ENCODE data around the gene YJU2. TPM values are rescaled to one million over a fixed set of nuclear protein-coding genes. Genes with fewer than 3 reads are reported as not detected.

The YJU2 gene
- total RNA-seq, result 13.2 and 16.2 TPM in 2 replicates

DNA sequence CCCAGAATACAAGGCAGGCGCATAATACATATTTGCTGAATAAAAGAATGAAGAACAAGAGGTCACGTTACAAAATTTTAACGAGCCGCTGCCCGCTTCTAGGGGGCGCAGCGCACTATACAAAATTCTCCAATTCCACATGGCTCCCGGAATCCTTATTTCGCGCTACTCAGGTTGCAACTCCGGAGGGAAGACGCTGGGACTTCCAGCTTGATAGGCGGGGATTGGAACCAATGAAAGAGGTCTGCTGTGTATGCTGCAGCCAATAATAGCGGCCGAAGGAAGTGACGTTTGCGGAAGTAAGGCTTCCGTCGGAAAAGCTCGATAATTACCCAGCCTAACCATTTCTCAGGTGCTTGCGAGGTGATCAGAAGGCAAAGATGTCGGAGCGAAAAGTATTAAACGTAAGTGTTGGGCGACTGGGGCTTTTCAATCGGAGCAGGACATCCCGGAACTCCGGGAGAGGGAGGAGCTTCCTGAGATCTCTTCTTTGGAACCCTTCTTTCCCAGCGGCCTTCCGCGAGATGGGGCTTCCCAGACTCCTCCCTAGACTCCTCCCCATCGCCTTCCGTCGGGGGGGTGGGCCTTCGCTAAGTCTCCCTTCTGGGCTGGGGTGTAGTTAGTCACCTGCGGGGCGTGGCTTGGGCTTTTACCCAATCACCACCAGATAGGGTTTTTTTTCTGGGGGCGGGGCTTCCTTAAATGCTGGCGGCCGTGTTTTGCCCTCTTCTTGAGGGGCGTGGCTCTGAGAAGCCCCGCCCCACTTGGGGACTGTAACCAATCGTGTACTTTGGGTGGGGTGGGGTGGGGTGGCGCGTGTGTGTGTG, at the start of gene YJU2:
Gene YJU2, plus strand, starts transcription at position 314 of the 827 bp plus-strand sequence. Its CDS starts 67 bp downstream, at position 381.

DNA sequence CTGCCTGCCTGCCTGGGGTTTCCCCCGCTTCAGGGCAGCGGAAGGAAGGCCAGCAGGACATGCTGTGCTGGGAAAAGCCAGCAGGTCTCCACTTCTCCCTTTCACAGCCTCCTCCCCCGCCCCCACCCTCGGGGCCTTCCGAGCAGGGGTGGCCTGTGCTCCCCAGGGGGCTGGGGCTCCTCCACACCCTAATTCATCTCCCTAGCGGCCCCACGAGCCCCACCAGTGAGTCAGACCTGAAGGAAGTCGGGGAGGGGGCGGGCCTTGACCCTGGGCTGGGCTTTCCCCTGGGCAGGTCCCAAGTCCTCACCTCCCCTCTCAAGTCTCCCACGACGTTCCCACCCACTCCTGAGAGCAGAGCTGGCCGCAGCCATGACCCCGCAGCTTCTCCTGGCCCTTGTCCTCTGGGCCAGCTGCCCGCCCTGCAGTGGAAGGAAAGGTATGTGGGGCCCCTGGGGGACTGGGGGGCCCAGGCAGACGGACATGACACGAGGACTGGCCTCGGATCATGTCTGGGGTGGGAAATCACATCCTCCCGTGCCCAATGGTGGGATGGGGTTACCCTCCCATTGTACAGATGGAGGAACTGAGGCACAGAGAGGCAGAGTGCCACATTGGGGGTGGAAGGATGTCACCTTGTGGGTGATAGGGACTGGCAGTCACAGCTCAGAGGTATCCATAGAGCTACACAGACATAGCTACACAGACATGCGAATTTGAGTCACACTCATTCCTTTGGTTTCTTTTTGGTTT, 17.5 kb upstream of the YJU2 start, which contains the start of gene EBI3:
Gene EBI3, plus strand, starts transcription at position 345 of the 753 bp plus-strand sequence. Its CDS starts 28 bp downstream, at position 373.

DNA sequence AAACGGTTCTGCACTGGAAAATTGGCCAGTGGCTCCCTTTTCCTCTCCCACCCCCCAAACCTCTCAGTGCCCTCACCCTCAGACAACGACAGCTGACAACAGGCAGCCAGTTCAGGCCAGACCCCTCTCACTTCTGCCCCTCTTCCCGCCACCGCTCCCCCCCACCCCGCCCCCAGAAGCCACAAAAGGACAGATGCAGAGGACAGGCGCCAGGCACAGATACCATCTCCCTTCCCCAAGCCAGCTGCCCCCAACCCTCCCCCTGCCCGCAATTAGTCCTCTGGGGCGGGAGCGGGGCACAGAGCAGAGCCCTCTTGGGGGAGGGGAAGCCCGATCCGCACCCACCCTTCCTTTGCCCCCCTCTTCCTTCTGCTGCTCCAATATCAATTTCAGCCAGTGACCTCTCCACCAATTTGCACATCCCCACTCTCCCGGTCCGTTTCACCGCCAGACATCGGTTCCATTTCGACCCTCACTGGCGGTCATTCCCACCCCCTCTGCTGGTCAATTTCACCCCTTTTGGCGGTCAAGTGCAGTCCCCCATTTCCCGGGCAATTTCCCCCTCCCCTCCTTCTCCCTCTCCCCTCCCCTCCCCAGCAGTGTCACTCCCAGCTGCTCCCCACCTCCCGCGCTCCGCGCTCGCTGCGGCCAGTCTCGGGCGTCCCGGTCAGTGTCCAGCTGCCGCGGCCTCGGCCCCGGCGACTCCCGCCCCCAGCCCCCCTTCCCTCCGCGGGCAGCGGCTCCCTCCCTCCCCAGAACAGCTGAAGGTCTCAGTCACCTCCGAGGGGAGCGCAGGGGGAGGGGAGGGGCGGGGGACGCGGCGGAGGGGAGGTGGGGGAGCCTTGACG, 31.8 kb downstream of the YJU2 start, which contains the start of gene SHD:
Gene SHD, plus strand, starts transcription at position 848 of the 848 bp plus-strand sequence. CDS start 798 bp downstream, outside the sequence.

DNA sequence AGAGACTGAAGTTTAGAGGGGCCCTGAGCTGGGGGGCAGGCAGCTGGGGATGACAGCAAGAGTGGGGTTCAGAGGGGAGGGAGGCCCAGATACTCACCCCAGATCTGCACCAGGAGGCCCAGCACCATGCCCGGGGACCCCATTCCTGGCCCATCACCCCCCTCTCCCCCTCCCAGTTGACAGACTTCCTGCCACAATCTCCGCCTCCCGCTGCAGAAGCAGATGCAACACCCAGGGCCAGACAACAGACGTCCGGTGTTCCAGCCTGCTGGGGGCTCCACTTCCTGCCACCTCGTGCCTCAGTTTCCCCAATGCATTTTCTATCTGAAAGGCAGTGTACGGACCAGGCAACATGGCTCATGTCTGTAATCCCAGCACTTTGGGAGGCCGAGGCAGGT, 55.4 kb downstream of the YJU2 start, which contains the start of gene TMIGD2:
Gene TMIGD2, minus strand, starts transcription at position 147 of the 398 bp plus-strand sequence. Its CDS starts 4 bp downstream, at position 143.

DNA sequence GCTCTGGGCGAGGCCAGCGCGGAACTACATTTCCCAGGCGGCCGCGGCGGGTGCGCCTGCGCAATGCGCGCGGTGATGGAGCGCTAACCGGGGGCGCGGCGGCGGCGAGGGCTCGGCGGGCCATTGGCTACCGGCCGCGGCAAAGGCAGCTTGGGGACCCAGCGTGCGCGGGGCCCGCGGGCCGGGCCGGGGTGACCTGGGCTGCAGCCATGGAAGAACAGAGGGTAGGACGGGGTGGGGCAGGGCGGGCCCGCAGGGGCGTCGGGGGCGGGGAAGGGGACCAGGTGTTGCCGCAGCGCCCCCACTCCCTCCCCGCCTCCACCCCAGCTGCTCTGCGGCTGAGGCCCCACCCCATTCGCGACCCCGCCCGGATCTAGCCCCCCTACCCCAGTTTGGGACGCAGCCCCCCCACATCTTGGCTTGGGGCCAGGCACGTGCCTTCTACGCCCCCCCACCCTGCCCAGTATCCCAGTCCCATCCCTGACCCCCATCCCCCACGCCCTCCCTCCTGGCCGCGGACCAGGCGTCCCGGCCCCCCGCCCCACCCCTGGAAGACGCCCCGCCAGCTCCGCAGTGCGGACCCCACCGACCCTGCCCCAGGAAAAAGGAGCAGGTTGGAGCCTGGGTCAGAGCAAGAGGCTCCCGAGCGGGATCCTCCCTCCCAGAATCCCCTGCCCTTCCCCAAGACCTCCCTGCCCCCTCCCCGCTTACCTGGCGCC, 57.8 kb downstream of the YJU2 start, which contains the start of gene FSD1:
Gene FSD1, plus strand, starts transcription at position 61 of the 719 bp plus-strand sequence. Its CDS starts 149 bp downstream, at position 210.

Other genes starting within 250 kb of the YJU2 start
- gene PIAS4, start 239.3 kb upstream of the YJU2 start, total RNA-seq, result 15.8 and 17.7 TPM in 2 replicates
- 16.6 and 17.3 TPM in 2 replicates for gene ZBTB7A, start 180.2 kb upstream of the YJU2 start, total RNA-seq
- 203 and 232 TPM in 2 replicates for gene MAP2K2, start 123.0 kb upstream of the YJU2 start, total RNA-seq
- not detected in 2 replicates for gene CREB3L3, start 93.4 kb upstream of the YJU2 start, total RNA-seq
- gene SIRT6, start 64.5 kb upstream of the YJU2 start, total RNA-seq, result 13.5 and 15.5 TPM in 2 replicates
- gene ANKRD24, start 64.4 kb upstream of the YJU2 start, total RNA-seq, result 1.5 and 1.6 TPM in 2 replicates
- gene EBI3, start 17.6 kb upstream of the YJU2 start, total RNA-seq, result not detected in 2 replicates
- gene SHD, start 32.2 kb downstream of the YJU2 start, total RNA-seq, result not detected in 2 replicates
- gene TMIGD2, start 55.3 kb downstream of the YJU2 start, total RNA-seq, result not detected in 2 replicates
- 0.99 and 2.2 TPM in 2 replicates for gene FSD1, start 57.5 kb downstream of the YJU2 start, total RNA-seq
- 1.7 and 2.1 TPM in 2 replicates for gene STAP2, start 91.7 kb downstream of the YJU2 start, total RNA-seq
- 6.3 and 6.7 TPM in 2 replicates for gene MPND, start 96.5 kb downstream of the YJU2 start, total RNA-seq
- 30.1 and 30.8 TPM in 2 replicates for gene SH3GL1, start 153.5 kb downstream of the YJU2 start, total RNA-seq
- 9.1 and 19.2 TPM in 2 replicates for gene CHAF1A, start 155.6 kb downstream of the YJU2 start, total RNA-seq
- gene UBXN6, start 210.7 kb downstream of the YJU2 start, total RNA-seq, result 94.1 and 105 TPM in 2 replicates
- 51.4 and 66.2 TPM in 2 replicates for gene HDGFL2, start 225.2 kb downstream of the YJU2 start, total RNA-seq